Body of pancreas (tissue), 4 donors: ENCODE data around the gene ANKDD1B.

Experiments
- CTCF ChIP-seq, 7 experiments: fragments of 450-650 bp in 4 of 7; fragments of 200-600 bp in 3 of 7; sonication (generic) in 3 of 7; IDR thresholded peaks; one replicate each; pipeline ENCODE4 v1.5.1; 2016 to 2019; ENCODE audit warnings: antibody characterized with exemption in 7 of 7
- POLR2A ChIP-seq, 3 donors: fragments of 450-650 bp; IDR thresholded peaks; one replicate each; pipeline ENCODE4 v1.6.1; 2016; ENCODE audit warnings: antibody characterized with exemption in 3 of 3, mild to moderate bottlenecking in 2 of 3

- TF ChIP-seq POLR2A (IDR thresholded peaks at IDR 0.05) (no peak), CTCF (IDR thresholded peaks at IDR 0.05) (no peak)
Observed at GRCh38 chr5:75627801-75628200, 16.5 kb downstream of the ANKDD1B start.
